H9 (cell line): ENCODE data around the gene NKAIN2. TPM values are rescaled to one million over a fixed set of nuclear protein-coding genes. Genes with fewer than 3 reads are reported as not detected.

Experiments
- DNase-seq: peaks from one replicate; pipeline ENCODE4 v3.0.0-alpha.2; 2017
- H2AFZ ChIP-seq: one replicate; pipeline ENCODE4 v1.6.1; 2013; ENCODE audit warnings: mild to moderate bottlenecking, low read length, control low read depth, moderate library complexity
- H2AK5ac ChIP-seq: 2 replicates; pipeline ENCODE4 v1.6.1; 2013; ENCODE audit warnings: low read length, control low read depth, mixed read lengths; ENCODE audit not compliant: insufficient read length
- H2BK120ac ChIP-seq: one replicate; pipeline ENCODE4 v1.6.1; 2013; ENCODE audit warnings: low read depth, mild to moderate bottlenecking, low read length, control low read depth, inconsistent platforms; ENCODE audit not compliant: poor library complexity, severe bottlenecking
- H2BK12ac ChIP-seq: 2 replicates; pipeline ENCODE4 v1.6.1; 2013; ENCODE audit warnings: low read length, control low read depth, mixed read lengths, low read depth; ENCODE audit not compliant: insufficient read length
- H2BK15ac ChIP-seq: 2 replicates; pipeline ENCODE4 v1.6.1; 2013; ENCODE audit warnings: low read depth, low read length, control low read depth
- H2BK20ac ChIP-seq: one replicate; pipeline ENCODE4 v1.6.1; 2013; ENCODE audit warnings: low read depth, mild to moderate bottlenecking, low read length, control low read depth, inconsistent platforms; ENCODE audit not compliant: poor library complexity, severe bottlenecking
- H2BK5ac ChIP-seq: 2 replicates; pipeline ENCODE4 v1.6.1; 2013; ENCODE audit warnings: low read length, control low read depth, mixed read lengths; ENCODE audit not compliant: insufficient read length
- H3K14ac ChIP-seq: 2 replicates; pipeline ENCODE4 v1.6.1; 2013; ENCODE audit warnings: low read length, control low read depth; ENCODE audit not compliant: insufficient read depth
- H3K18ac ChIP-seq: 2 replicates; pipeline ENCODE4 v1.6.1; 2013; ENCODE audit warnings: low read depth, mild to moderate bottlenecking, mixed read lengths, low read length, control low read depth; ENCODE audit not compliant: insufficient read length
- H3K23ac ChIP-seq: 2 replicates; pipeline ENCODE4 v1.6.1; 2013; ENCODE audit warnings: low read length, control low read depth, mixed read lengths, low read depth; ENCODE audit not compliant: insufficient read length
- H3K23me2 ChIP-seq: 2 replicates; pipeline ENCODE4 v1.6.1; 2013; ENCODE audit warnings: low read depth, mild to moderate bottlenecking, mixed read lengths, low read length, control low read depth; ENCODE audit not compliant: insufficient read length, poor library complexity, severe bottlenecking
- H3K27ac ChIP-seq: 2 replicates; pipeline ENCODE4 v1.5.1; 2013; ENCODE audit warnings: low read length, control low read depth, mixed read lengths, low read depth; ENCODE audit not compliant: insufficient read length
- H3K27me3 ChIP-seq: 2 replicates; pipeline ENCODE4 v1.6.1; 2013; ENCODE audit warnings: low read length, control low read depth, inconsistent platforms; ENCODE audit not compliant: insufficient read depth
- H3K4ac ChIP-seq: 2 replicates; pipeline ENCODE4 v1.6.1; 2013; ENCODE audit warnings: low read depth, mild to moderate bottlenecking, control low read depth, inconsistent platforms, low read length, moderate library complexity
- H3K4me1 ChIP-seq: 2 replicates; pipeline ENCODE4 v1.6.1; 2013; ENCODE audit warnings: low read length, control low read depth, inconsistent platforms; ENCODE audit not compliant: insufficient read depth
- H3K4me2 ChIP-seq: 2 replicates; pipeline ENCODE4 v1.6.1; 2013; ENCODE audit warnings: low read length, control low read depth, mixed read lengths; ENCODE audit not compliant: insufficient read length, insufficient read depth
- H3K56ac ChIP-seq: 2 replicates; pipeline ENCODE4 v1.6.1; 2013; ENCODE audit warnings: low read depth, mild to moderate bottlenecking, mixed read lengths, low read length, control low read depth; ENCODE audit not compliant: insufficient read length
- H3K79me1 ChIP-seq: 2 replicates; pipeline ENCODE4 v1.6.1; 2013; ENCODE audit warnings: low read depth, mild to moderate bottlenecking, moderate library complexity, low read length, control low read depth, inconsistent platforms; ENCODE audit not compliant: insufficient read depth, poor library complexity, severe bottlenecking
- H3K79me2 ChIP-seq: 2 replicates; pipeline ENCODE4 v1.6.1; 2013; ENCODE audit warnings: low read length, control low read depth, inconsistent platforms; ENCODE audit not compliant: insufficient read depth
- H3K9ac ChIP-seq: 2 replicates; pipeline ENCODE4 v1.6.1; 2013; ENCODE audit warnings: low read length, control low read depth, mixed read lengths; ENCODE audit not compliant: insufficient read length; ENCODE audit errors: extremely low read depth
- H3K9me3 ChIP-seq: one replicate; pipeline ENCODE4 v1.6.1; 2013; ENCODE audit warnings: low read depth, low read length, inconsistent platforms; ENCODE audit not compliant: control insufficient read depth
- H3T11ph ChIP-seq: one replicate; pipeline ENCODE4 v1.6.1; 2013; ENCODE audit warnings: mild to moderate bottlenecking, low read length, control low read depth, inconsistent platforms
- H4K20me1 ChIP-seq: one replicate; pipeline ENCODE4 v1.6.1; 2013; ENCODE audit not compliant: control insufficient read depth, insufficient read length, insufficient read depth
- H4K5ac ChIP-seq: 2 replicates; pipeline ENCODE4 v1.6.1; 2013; ENCODE audit warnings: low read depth, mild to moderate bottlenecking, mixed read lengths, low read length, control low read depth; ENCODE audit not compliant: insufficient read length
- H4K8ac ChIP-seq: replicated peaks from 2 replicates; pipeline ENCODE4 v1.6.1; 2013; ENCODE audit warnings: low read length, control low read depth, mixed read lengths, low read depth; ENCODE audit not compliant: insufficient read length
- H4K91ac ChIP-seq: 2 replicates; pipeline ENCODE4 v1.6.1; 2013; ENCODE audit warnings: low read depth, mild to moderate bottlenecking, moderate library complexity, mixed read lengths, low read length, control low read depth; ENCODE audit not compliant: insufficient read length
- H3K27ac Mint-ChIP-seq, 3 experiments: 2 replicates in 2 of 3; 3 replicates in 1 of 3; pipeline ENCODE4 v1.8.0; 2020 to 2021; ENCODE audit warnings: mixed read lengths in 3 of 3, mild to moderate bottlenecking in 1 of 3, moderate library complexity in 1 of 3
- H3K27me3 Mint-ChIP-seq: 2 replicates; pipeline ENCODE4 v1.8.0; 2021; ENCODE audit warnings: low read depth, mild to moderate bottlenecking, moderate library complexity, mixed read lengths
- H3K36me3 Mint-ChIP-seq, 3 experiments: 2 replicates in 2 of 3; 3 replicates in 1 of 3; pipeline ENCODE4 v1.8.0; 2020 to 2021; ENCODE audit warnings: low read depth in 3 of 3, mixed read lengths in 3 of 3; ENCODE audit not compliant: insufficient read depth in 1 of 3
- H3K4me1 Mint-ChIP-seq, 2 experiments: 2 replicates each; pipeline ENCODE4 v1.8.0; 2020; ENCODE audit warnings: mixed read lengths in 2 of 2
- H3K4me3 Mint-ChIP-seq, 2 experiments: 2 replicates in 1 of 2; 3 replicates in 1 of 2; pipeline ENCODE4 v1.8.0; 2020 to 2021; ENCODE audit warnings: mild to moderate bottlenecking in 2 of 2, mixed read lengths in 2 of 2, moderate library complexity in 1 of 2
- H3K9me3 Mint-ChIP-seq, 2 experiments: 2 replicates in 1 of 2; 3 replicates in 1 of 2; pipeline ENCODE4 v1.8.0; 2020; ENCODE audit warnings: mild to moderate bottlenecking in 2 of 2, mixed read lengths in 2 of 2, moderate library complexity in 1 of 2
- WGBS: extraction: QIAGEN DNeasy Blood & Tissue Kit; methylation state at CpG from one replicate; pipeline ENCODE4 v1.1.7; 2013; ENCODE audit warnings: missing lambda C conversion rate, low lambda C conversion rate, mixed read lengths; ENCODE audit not compliant: insufficient read length; ENCODE audit errors: extremely low coverage; 5-methylcytosine and 5-hydroxymethylcytosine counted together
- total RNA-seq: library from RNA; stranded (reverse); gene quantifications from 2 replicates; pipeline ENCODE4 v1.2.1, GENCODE V29; 2021
- TF ChIP-seq, protein P1 (sequence below): fragments of 200-600 bp; sonication (generic); conservative IDR thresholded peaks from 3 replicates; pipeline ENCODE4 v1.8.0; 2021; ENCODE audit warnings: antibody characterized with exemption, mild to moderate bottlenecking

NKAIN2 gene
- total RNA-seq, 1 experiment from 2014 or later, result 0.17 TPM

DNA sequence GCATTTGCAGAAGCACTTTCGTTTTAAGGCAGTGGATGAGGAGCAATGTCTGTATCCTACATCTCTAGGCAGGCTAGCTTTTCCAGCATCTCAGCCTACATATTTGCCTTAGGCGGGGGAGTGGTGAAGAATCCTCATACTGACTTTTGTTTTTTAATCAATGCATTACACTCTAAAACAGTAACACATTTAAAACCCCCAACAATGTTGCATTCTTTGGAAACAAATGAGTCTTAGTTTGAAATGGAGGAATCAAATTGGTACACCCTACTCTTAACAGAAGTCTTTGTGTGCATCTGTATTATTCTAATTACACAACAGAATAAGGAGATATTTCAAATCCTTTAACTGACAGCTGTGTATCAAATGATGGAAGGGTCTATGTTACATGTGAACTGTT lies 9.0 kb downstream of the NKAIN2 start:
- H3K79me2 ChIP-seq, result no peaks in the 10 kb centered on the region
- no peak overlapping the region for H2BK15ac ChIP-seq
- H2BK120ac ChIP-seq, result no peak overlapping the region
- H4K5ac ChIP-seq, result no peak overlapping the region
- TF ChIP-seq, protein P1, sequence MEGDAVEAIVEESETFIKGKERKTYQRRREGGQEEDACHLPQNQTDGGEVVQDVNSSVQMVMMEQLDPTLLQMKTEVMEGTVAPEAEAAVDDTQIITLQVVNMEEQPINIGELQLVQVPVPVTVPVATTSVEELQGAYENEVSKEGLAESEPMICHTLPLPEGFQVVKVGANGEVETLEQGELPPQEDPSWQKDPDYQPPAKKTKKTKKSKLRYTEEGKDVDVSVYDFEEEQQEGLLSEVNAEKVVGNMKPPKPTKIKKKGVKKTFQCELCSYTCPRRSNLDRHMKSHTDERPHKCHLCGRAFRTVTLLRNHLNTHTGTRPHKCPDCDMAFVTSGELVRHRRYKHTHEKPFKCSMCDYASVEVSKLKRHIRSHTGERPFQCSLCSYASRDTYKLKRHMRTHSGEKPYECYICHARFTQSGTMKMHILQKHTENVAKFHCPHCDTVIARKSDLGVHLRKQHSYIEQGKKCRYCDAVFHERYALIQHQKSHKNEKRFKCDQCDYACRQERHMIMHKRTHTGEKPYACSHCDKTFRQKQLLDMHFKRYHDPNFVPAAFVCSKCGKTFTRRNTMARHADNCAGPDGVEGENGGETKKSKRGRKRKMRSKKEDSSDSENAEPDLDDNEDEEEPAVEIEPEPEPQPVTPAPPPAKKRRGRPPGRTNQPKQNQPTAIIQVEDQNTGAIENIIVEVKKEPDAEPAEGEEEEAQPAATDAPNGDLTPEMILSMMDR, result no peak
- H3K4me1 ChIP-seq, result no peaks in the 10 kb centered on the region
- no peak overlapping the region for H2BK12ac ChIP-seq
- H2AFZ ChIP-seq, result no peak overlapping the region
- WGBS, result no CpG with 5 or more reads among the region's 2 CpGs
- H2BK5ac ChIP-seq, result no peak overlapping the region
- no peak overlapping the region for H4K8ac ChIP-seq
- H3T11ph ChIP-seq, result no peak overlapping the region
- Mint-ChIP-seq H3K36me3 (no peaks in the 10 kb centered on the region), H3K4me3 (no peak overlapping the region), H3K27me3 (peaks cover 22% of the 10 kb centered on the region), H3K27ac (no peak overlapping the region), H3K9me3 (no peaks in the 10 kb centered on the region), H3K4me1 (no peaks in the 10 kb centered on the region)
- no peak for DNase-seq
- H3K23ac ChIP-seq, result no peak overlapping the region
- H3K4ac ChIP-seq, result no peak overlapping the region
- no peak overlapping the region for H3K14ac ChIP-seq
- H4K20me1 ChIP-seq, result no peaks in the 10 kb centered on the region
- H2AK5ac ChIP-seq, result no peak overlapping the region
- no peaks in the 10 kb centered on the region for H3K79me1 ChIP-seq
- H4K91ac ChIP-seq, result no peak overlapping the region
- no peaks in the 10 kb centered on the region for H3K9me3 ChIP-seq
- no peak overlapping the region for H3K18ac ChIP-seq
- H3K23me2 ChIP-seq, result no peaks in the 10 kb centered on the region
- no peak overlapping the region for H3K27ac ChIP-seq
- H3K9ac ChIP-seq, result no peak overlapping the region
- H3K56ac ChIP-seq, result no peak overlapping the region
- no peak overlapping the region for H2BK20ac ChIP-seq
- H3K27me3 ChIP-seq, result no peaks in the 10 kb centered on the region
- H3K4me2 ChIP-seq, result no peak overlapping the region
